ENCODE measurements around the gene TMEM158. TPM values are rescaled to one million over a fixed set of nuclear protein-coding genes. Genes with fewer than 3 reads are reported as not detected.

Gene TMEM158
- total and polyA plus RNA-seq, 2 of the 8 experiments (the other 6 are each of a cell fraction or from before 2014, with no cell fraction given) = 6.8 to 30.3 TPM

GRCh38 chr3:45232521-45232920 lies 6.4 kb upstream of the TMEM158 start:
- Histone ChIP-seq H3K79me1 (ENCODE audit: low read depth, low read length) (no peaks in the 10 kb centered on the region), H2AFZ (ENCODE audit: low read length) (no peak overlapping the region), H2BK15ac (ENCODE audit: low read length) (no peak overlapping the region), H2BK20ac (ENCODE audit: low read length) (no peak overlapping the region), H3K56ac (replicated peaks; ENCODE audit: insufficient read length, low read depth, low read length) (no peak overlapping the region), H3K4me2 (ENCODE audit: insufficient read depth in 1 of 2, low read depth in 2 of 2, low read length in 2 of 2) (0 out of 4 replicates have a peak overlapping the region, but pooled peaks of 1 of the 2 experiments have one; percentile 4), H3K23me2 (ENCODE audit: low read depth, low read length) (no peaks in the 10 kb centered on the region), H4K8ac (ENCODE audit: extremely low read depth, insufficient read depth, low read length) (no peak overlapping the region), H2BK12ac (ENCODE audit: low read depth, low read length) (no peak overlapping the region), H3K27ac (ENCODE audit: low read depth, low read length) (no peak overlapping the region), H3K9me3 (ENCODE audit: insufficient read depth in 2 of 2, low read depth in 1 of 2, low read length in 1 of 2) (no peaks in the 10 kb centered on the region; a peak in 1 of 4 replicates), H3K4me1 (replicated peaks in 1 of 4; ENCODE audit: control insufficient read depth in 3 of 4, insufficient read depth in 4 of 4, low read length in 3 of 4) (peaks cover 0 to 13% (median 4%) of the 10 kb centered on the region in 4 experiments; a peak in 5 of 7 replicates), H4K20me1 (replicated peaks in 1 of 2; ENCODE audit: control insufficient read depth in 1 of 2, insufficient read depth in 2 of 2, low read length in 2 of 2) (no peaks in the 10 kb centered on the region), H3K9ac (replicated peaks in 1 of 4; ENCODE audit: extremely low read depth in 1 of 4, low read depth in 3 of 4, low read length in 3 of 4) (no peak overlapping the region), H4K91ac (replicated peaks; ENCODE audit: insufficient read length, low read length) (no peak overlapping the region), H3K18ac (ENCODE audit: extremely low read depth, low read length) (no peak overlapping the region), H2BK120ac (replicated peaks; ENCODE audit: low read depth, low read length) (no peak overlapping the region), H3K14ac (ENCODE audit: insufficient read length) (no peak overlapping the region), H3K4ac (replicated peaks; ENCODE audit: insufficient read length, low read depth, low read length) (no peak overlapping the region), H2AK5ac (ENCODE audit: low read depth, low read length) (no peak overlapping the region), H3K27me3 (replicated peaks in 1 of 4; ENCODE audit: control insufficient read depth in 3 of 4, extremely low read depth in 1 of 4, insufficient read depth in 3 of 4, low read length in 3 of 4) (peaks cover 0 to under 1% (median 0%) of the 10 kb centered on the region in 4 experiments; a peak in 1 of 7 replicates), H3K4me3 (ENCODE audit: extremely low read depth in 1 of 4, insufficient read depth in 2 of 4, low read depth in 3 of 4, low read length in 4 of 4) (no peak overlapping the region), H4K5ac (ENCODE audit: insufficient read length, low read depth, low read length) (no peak overlapping the region), H3K23ac (ENCODE audit: insufficient read length) (no peak overlapping the region), H2BK5ac (ENCODE audit: low read depth, low read length) (no peak overlapping the region), H3K79me2 (ENCODE audit: control insufficient read depth in 1 of 2, insufficient read depth in 2 of 2, low read length in 2 of 2) (no peaks in the 10 kb centered on the region), H3K36me3 (ENCODE audit: control insufficient read depth in 2 of 4, insufficient read depth in 4 of 4, low read length in 3 of 4) (no peaks in the 10 kb centered on the region)
- DNase-seq (ENCODE audit: low read depth in 1 of 2, low spot score in 2 of 2) (no peak), FAIRE-seq (no peak)
- POLR2A ChIA-PET (ENCODE audit: partially characterized antibody) = no interaction called here
- CTCF ChIA-PET (ENCODE audit: partially characterized antibody) = interaction anchor here (1.2 to 1.8 kb wide), 4 partner anchors 15 to 195 kb away, joined by 3 to 5 read pairs (median 3); no protein-coding TSS in a partner anchor
- TF ChIP-seq PHF8 (conservative IDR thresholded peaks at IDR 0.05; ENCODE audit: low read depth, low read length) = no peak
- TF ChIP-seq YY1 (IDR thresholded peaks at IDR 0.05; ENCODE audit: low read depth, low read length) = no peak
- no peak for TF ChIP-seq SUZ12 (IDR thresholded peaks at IDR 0.05; ENCODE audit: low read length)
- TF ChIP-seq RAD21 (IDR thresholded peaks at IDR 0.05 in 1 of 2, conservative IDR thresholded peaks at IDR 0.05 in 1 of 2; ENCODE audit: low read depth in 2 of 2, low read length in 2 of 2) = no peak
- TF ChIP-seq ATF2 (IDR thresholded peaks at IDR 0.05; ENCODE audit: low read length) = no peak
- no peak for TF ChIP-seq POLR2A (IDR thresholded peaks at IDR 0.05; ENCODE audit: control extremely low read depth in 1 of 2, low read depth in 2 of 2, low read length in 2 of 2)
- no peak for TF ChIP-seq NRF1 (IDR thresholded peaks at IDR 0.05; ENCODE audit: low read depth, low read length)
- TF ChIP-seq KDM4A (IDR thresholded peaks at IDR 0.05; ENCODE audit: low read depth, low read length, severe bottlenecking) = no peak
- TF ChIP-seq CHD2 (IDR thresholded peaks at IDR 0.05; ENCODE audit: low read length) = no peak
- TF ChIP-seq CTCF (IDR thresholded peaks at IDR 0.05; ENCODE audit: control extremely low read depth in 1 of 3, insufficient read depth in 1 of 3, low read depth in 1 of 3, low read length in 3 of 3) = no peak
- no peak for TF ChIP-seq JUND (IDR thresholded peaks at IDR 0.05; ENCODE audit: low read length)

All from H1 (cell line).